ENCODE results near the gene DOCK9.

DNA sequence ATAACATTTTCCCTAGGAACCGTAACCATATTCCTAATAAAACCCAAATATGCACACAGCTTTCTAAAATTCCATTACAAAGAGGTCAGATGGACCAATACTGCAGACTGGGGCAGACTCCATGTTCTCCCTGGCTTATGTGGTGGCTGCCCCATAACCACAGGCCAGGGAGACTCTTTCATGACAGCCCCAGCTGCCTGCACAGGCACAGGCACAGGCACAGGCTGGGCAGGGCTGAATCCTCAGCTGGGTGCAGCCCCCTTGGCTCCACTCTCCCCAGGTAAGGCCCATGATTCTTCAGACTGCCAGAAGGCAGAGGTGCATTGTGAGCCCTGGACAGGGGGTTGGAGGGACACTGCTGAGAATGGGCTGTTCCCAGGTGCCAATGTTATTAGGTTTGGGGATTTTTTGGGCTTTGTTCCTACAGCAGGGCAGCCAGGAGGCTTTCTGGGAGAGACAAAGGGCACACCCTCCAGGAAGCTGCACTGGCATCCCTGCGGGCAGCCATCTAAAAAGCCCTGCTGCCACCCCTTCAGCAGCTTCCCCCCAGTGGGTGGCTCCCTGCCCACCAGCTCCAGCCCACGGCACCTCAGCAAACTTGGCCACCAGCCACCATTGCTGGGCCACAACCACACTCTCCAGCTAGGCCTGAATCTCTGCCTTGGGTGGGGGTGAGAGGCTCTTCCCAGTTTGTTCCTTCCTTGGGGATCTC, 20.0 kb downstream of the DOCK9 start:
- TF ChIP-seq, protein P1, sequence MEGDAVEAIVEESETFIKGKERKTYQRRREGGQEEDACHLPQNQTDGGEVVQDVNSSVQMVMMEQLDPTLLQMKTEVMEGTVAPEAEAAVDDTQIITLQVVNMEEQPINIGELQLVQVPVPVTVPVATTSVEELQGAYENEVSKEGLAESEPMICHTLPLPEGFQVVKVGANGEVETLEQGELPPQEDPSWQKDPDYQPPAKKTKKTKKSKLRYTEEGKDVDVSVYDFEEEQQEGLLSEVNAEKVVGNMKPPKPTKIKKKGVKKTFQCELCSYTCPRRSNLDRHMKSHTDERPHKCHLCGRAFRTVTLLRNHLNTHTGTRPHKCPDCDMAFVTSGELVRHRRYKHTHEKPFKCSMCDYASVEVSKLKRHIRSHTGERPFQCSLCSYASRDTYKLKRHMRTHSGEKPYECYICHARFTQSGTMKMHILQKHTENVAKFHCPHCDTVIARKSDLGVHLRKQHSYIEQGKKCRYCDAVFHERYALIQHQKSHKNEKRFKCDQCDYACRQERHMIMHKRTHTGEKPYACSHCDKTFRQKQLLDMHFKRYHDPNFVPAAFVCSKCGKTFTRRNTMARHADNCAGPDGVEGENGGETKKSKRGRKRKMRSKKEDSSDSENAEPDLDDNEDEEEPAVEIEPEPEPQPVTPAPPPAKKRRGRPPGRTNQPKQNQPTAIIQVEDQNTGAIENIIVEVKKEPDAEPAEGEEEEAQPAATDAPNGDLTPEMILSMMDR (conservative IDR thresholded peaks at IDR 0.05; ENCODE audit: low read depth in 2 of 2) = no peak
- TF ChIP-seq EZH2 (IDR thresholded peaks at IDR 0.05; ENCODE audit: low read depth, unreplicated experiment) (no peak), EZH2phosphoT487 (IDR thresholded peaks at IDR 0.05; ENCODE audit: unreplicated experiment) (no peak), CREB1 (CRISPR knock-in tag; IDR thresholded peaks at IDR 0.05; ENCODE audit: low read depth) (no peak), JUNB (IDR thresholded peaks at IDR 0.05; ENCODE audit: unreplicated experiment) (no peak), POLR2AphosphoS5 (IDR thresholded peaks at IDR 0.05; ENCODE audit: low read depth) (no peak)
- TF ChIP-seq, protein P2, sequence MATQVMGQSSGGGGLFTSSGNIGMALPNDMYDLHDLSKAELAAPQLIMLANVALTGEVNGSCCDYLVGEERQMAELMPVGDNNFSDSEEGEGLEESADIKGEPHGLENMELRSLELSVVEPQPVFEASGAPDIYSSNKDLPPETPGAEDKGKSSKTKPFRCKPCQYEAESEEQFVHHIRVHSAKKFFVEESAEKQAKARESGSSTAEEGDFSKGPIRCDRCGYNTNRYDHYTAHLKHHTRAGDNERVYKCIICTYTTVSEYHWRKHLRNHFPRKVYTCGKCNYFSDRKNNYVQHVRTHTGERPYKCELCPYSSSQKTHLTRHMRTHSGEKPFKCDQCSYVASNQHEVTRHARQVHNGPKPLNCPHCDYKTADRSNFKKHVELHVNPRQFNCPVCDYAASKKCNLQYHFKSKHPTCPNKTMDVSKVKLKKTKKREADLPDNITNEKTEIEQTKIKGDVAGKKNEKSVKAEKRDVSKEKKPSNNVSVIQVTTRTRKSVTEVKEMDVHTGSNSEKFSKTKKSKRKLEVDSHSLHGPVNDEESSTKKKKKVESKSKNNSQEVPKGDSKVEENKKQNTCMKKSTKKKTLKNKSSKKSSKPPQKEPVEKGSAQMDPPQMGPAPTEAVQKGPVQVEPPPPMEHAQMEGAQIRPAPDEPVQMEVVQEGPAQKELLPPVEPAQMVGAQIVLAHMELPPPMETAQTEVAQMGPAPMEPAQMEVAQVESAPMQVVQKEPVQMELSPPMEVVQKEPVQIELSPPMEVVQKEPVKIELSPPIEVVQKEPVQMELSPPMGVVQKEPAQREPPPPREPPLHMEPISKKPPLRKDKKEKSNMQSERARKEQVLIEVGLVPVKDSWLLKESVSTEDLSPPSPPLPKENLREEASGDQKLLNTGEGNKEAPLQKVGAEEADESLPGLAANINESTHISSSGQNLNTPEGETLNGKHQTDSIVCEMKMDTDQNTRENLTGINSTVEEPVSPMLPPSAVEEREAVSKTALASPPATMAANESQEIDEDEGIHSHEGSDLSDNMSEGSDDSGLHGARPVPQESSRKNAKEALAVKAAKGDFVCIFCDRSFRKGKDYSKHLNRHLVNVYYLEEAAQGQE (IDR thresholded peaks at IDR 0.05; ENCODE audit: unreplicated experiment) = no peak
